ENCODE results near the gene FBXO47. TPM values are rescaled to one million over a fixed set of nuclear protein-coding genes. Genes with fewer than 3 reads are reported as not detected.

Gene FBXO47
- total and polyA plus RNA-seq, 9 of the 15 experiments (the other 6 are each of a cell fraction or from before 2014, with no cell fraction given) = not detected

GRCh38 chr17:38894276-38894675, 72.9 kb downstream of the FBXO47 start:
- intact Hi-C loops (cut with micrococcal nuclease) = no loop called here
- FAIRE-seq (peak; percentile 97), ATAC-seq (peak; percentile 40), DNase-seq (ENCODE audit: extremely low read depth in 1 of 4, low spot score in 3 of 4) (peak; percentile 59 to 72 (median 68))
- H3K36me3 ChIP-seq (ENCODE audit: control insufficient read depth, insufficient read depth, low read length) = peaks cover 93% of the 10 kb centered on the region; the same call in 2 of the 3 replicates
- POLR2A ChIA-PET = interaction anchor here (0.6 to 2.0 kb wide), 12 partner anchors 8 to 1348 kb away, joined by 3 to 17 read pairs (median 4); partner anchors contain the start of genes LASP1 and LASP1NB
- no peaks in the 10 kb centered on the region for H3K27me3 ChIP-seq (ENCODE audit: control insufficient read depth in 2 of 2, insufficient read depth in 2 of 2, low read length in 2 of 2)
- H3K27ac ChIP-seq (ENCODE audit: extremely low read depth, low read depth, low read length) = peak overlapping the region; percentile 6; the same call in 2 of the 3 replicates
- no TSS peak for BruUV-seq (replicated peaks)
- no peak overlapping the region for H3K4me3 ChIP-seq
- no peak overlapping the region for H3K4me2 ChIP-seq (ENCODE audit: insufficient read depth, low read length)
- no peak overlapping the region for H2AFZ ChIP-seq (ENCODE audit: low read depth, low read length)
- peaks cover 38% of the 10 kb centered on the region for H4K20me1 ChIP-seq (replicated peaks; ENCODE audit: control insufficient read depth, insufficient read depth, low read length)
- H3K4me1 ChIP-seq (replicated peaks in 1 of 2; ENCODE audit: control insufficient read depth in 2 of 2, insufficient read depth in 2 of 2, low read length in 2 of 2) = peaks cover 42 to 50% of the 10 kb centered on the region in 2 experiments
- H3K9me1 ChIP-seq (ENCODE audit: control insufficient read depth, insufficient read depth, low read length) = peaks cover 4% of the 10 kb centered on the region
- H3K79me2 ChIP-seq (ENCODE audit: control insufficient read depth, insufficient read depth, low read length) = peaks cover 17% of the 10 kb centered on the region; the same call in 2 of the 3 replicates
- peak overlapping the region in 1 of 2 experiments; percentile 37; a peak in 2 of 4 replicates for H3K9ac ChIP-seq (ENCODE audit: insufficient read depth in 1 of 2, low read depth in 2 of 2, low read length in 2 of 2)
- in situ Hi-C loops (cut with MboI) = no loop called here
- CTCF ChIA-PET (ENCODE audit: low intra/inter-chr PET ratio) = no interaction called here
- no peaks in the 10 kb centered on the region for H3K9me3 ChIP-seq (replicated peaks; ENCODE audit: control insufficient read depth, insufficient read depth, low read depth, low read length)
- 6% methylated on average over 7 of the region's 7 CpGs for WGBS (ENCODE audit: insufficient coverage, low coverage, missing lambda C conversion rate)
- TF ChIP-seq SRSF1 (IDR thresholded peaks at IDR 0.05; ENCODE audit: low read depth, low read length) = no peak
- peak; percentile 19; the same call in 1 of the 2 replicates for TF ChIP-seq CREB1 (IDR thresholded peaks at IDR 0.05)
- no peak for TF ChIP-seq CREB1 (CRISPR knock-in tag; IDR thresholded peaks at IDR 0.05)
- TF ChIP-seq STAT5A (IDR thresholded peaks at IDR 0.05; ENCODE audit: borderline replicate concordance, low read length) = peak; percentile 81
- TF ChIP-seq TCF3 (CRISPR knock-in tag; IDR thresholded peaks at IDR 0.05) = peak; percentile 85
- TF ChIP-seq NCOR1 (IDR thresholded peaks at IDR 0.05) = peak; percentile 84
- TF ChIP-seq BHLHE40 (IDR thresholded peaks at IDR 0.05; ENCODE audit: low read length) = peak; percentile 47; the same call in 1 of the 2 replicates
- no peak for TF ChIP-seq SFPQ (IDR thresholded peaks at IDR 0.05; ENCODE audit: low read depth, low read length)
- TF ChIP-seq GTF2A2 (tag; IDR thresholded peaks at IDR 0.05) = no peak
- peak; percentile 13 for TF ChIP-seq DACH1 (IDR thresholded peaks at IDR 0.05; ENCODE audit: partially characterized antibody)
- peak; percentile 65; the same call in 1 of the 2 replicates for TF ChIP-seq PML (IDR thresholded peaks at IDR 0.05; ENCODE audit: low read length)
- TF ChIP-seq ESRRA (IDR thresholded peaks at IDR 0.05; ENCODE audit: borderline replicate concordance, low read depth) = peak; percentile 60; the same call in 1 of the 2 replicates
- TF ChIP-seq HDAC1 (IDR thresholded peaks at IDR 0.05) = peak in 1 of 2 experiments; percentile 42; a peak in 1 of 4 replicates
- TF ChIP-seq MTA2 (IDR thresholded peaks at IDR 0.05; ENCODE audit: low read depth) = peak; percentile 70
- TF ChIP-seq IRF9 (tag; IDR thresholded peaks at IDR 0.05) = no peak
- peak; percentile 90 for TF ChIP-seq ARID1B (IDR thresholded peaks at IDR 0.05)
- TF ChIP-seq MNT (conservative IDR thresholded peaks at IDR 0.05) = 0 out of 4 replicates have a peak, but pooled peaks of 1 of the 2 experiments have one; percentile 17
- no peak for TF ChIP-seq RBM17 (IDR thresholded peaks at IDR 0.05; ENCODE audit: borderline replicate concordance, low read depth, low read length)
- TF ChIP-seq CBFA2T3 (IDR thresholded peaks at IDR 0.05) = peak; percentile 96
- TF ChIP-seq L3MBTL2 (IDR thresholded peaks at IDR 0.05) = no peak
- TF ChIP-seq EP300 (IDR thresholded peaks at IDR 0.05; ENCODE audit: low read length) = peak; percentile 64; the same call in 1 of the 2 replicates

Measured in K562 (cell line).